H1 (cell line): ENCODE measurements around the gene PPP1R3G. TPM values are rescaled to one million over a fixed set of nuclear protein-coding genes. Genes with fewer than 3 reads are reported as not detected.

Experiments used
- CHD2 ChIP-seq: IDR thresholded peaks from 2 replicates; pipeline ENCODE4 v1.6.1; 2012; ENCODE audit warnings: low read length, improper control_type of control experiment
- POU5F1 ChIP-seq: IDR thresholded peaks from 2 replicates; pipeline ENCODE4 v1.6.1; 2011; ENCODE audit warnings: low read depth, mild to moderate bottlenecking, low read length, moderate library complexity
- RBBP5 ChIP-seq: IDR thresholded peaks from 2 replicates; pipeline ENCODE4 v1.7.1; 2012; ENCODE audit warnings: low read depth, mild to moderate bottlenecking, inconsistent platforms, low read length, moderate library complexity, borderline replicate concordance
- SIX5 ChIP-seq: IDR thresholded peaks from 2 replicates; pipeline ENCODE4 v1.6.1; 2011; ENCODE audit warnings: mild to moderate bottlenecking, low read depth, low read length
- SUZ12 ChIP-seq: fragments of 200-600 bp; sonication (generic); IDR thresholded peaks from 2 replicates; pipeline ENCODE4 v1.6.1; 2012; ENCODE audit warnings: mild to moderate bottlenecking, inconsistent platforms, low read length, moderate library complexity, mixed read lengths
- TCF12 ChIP-seq: IDR thresholded peaks from 2 replicates; pipeline ENCODE4 v1.6.1; 2011; ENCODE audit warnings: low read depth, mild to moderate bottlenecking, low read length
- polyA plus RNA-seq, 7 experiments: library from polyadenylated mRNA; depleted of rRNA in 3 of 7; stranded (reverse) in 5 of 7; unstranded in 2 of 7; fragments of >200 nt in 5 of 7; fragments of 200-250 nt in 2 of 7; gene quantifications; 1 replicate in 5 of 7; 2 replicates in 1 of 7; 4 replicates in 1 of 7; pipeline versions ENCODE4 v1.2.1 to v1.2.3, GENCODE V29; 2011 to 2013; ENCODE audit warnings: missing spikeins in 2 of 7, mixed read lengths in 2 of 7
- total RNA-seq: library from RNA; stranded (reverse); fragmentation: NEBNext Ultra II Directional; extraction: Animal tissue kit (Norgen Biotek cat#: 25700); gene quantifications from 2 replicates; pipeline ENCODE4 v1.2.1, GENCODE V29; 2021
- TF ChIP-seq, protein P1 (sequence below): fragments of 300-600 bp; sonication (generic); IDR thresholded peaks from 2 replicates; pipeline ENCODE4 v1.7.1; 2012; ENCODE audit warnings: low read length, moderate library complexity, mild to moderate bottlenecking, inconsistent platforms; ENCODE audit not compliant: insufficient replicate concordance

PPP1R3G gene
- total and polyA plus RNA-seq, 2 of the 8 experiments (the other 6 are each of a cell fraction or from before 2014, with no cell fraction given): 0.03 to 0.09 TPM

DNA sequence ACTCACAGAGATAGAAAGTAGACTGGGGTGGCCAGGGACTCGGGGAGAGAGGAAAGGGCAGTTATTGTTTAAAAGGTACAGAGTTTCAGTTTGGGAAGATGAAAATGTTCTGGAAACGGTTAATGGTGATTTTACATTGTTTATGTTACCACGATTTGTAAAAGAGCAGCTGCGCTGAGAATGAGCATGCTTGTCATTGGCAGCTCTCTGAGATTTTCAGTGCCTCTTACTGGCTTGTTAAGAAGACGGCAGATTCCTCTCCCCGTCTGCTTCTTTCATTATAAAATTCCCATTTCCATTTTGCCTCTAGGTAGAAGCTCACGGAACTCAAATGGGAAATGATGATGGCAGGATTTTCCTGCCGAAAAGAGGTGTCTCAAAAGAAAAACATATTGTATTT is 39.7 kb upstream of the PPP1R3G start (continued):
- TF ChIP-seq RBBP5 (no peak), SIX5 (no peak), TCF12 (no peak), SUZ12 (no peak), CHD2 (no peak), POU5F1 (no peak)
- TF ChIP-seq, protein P1, sequence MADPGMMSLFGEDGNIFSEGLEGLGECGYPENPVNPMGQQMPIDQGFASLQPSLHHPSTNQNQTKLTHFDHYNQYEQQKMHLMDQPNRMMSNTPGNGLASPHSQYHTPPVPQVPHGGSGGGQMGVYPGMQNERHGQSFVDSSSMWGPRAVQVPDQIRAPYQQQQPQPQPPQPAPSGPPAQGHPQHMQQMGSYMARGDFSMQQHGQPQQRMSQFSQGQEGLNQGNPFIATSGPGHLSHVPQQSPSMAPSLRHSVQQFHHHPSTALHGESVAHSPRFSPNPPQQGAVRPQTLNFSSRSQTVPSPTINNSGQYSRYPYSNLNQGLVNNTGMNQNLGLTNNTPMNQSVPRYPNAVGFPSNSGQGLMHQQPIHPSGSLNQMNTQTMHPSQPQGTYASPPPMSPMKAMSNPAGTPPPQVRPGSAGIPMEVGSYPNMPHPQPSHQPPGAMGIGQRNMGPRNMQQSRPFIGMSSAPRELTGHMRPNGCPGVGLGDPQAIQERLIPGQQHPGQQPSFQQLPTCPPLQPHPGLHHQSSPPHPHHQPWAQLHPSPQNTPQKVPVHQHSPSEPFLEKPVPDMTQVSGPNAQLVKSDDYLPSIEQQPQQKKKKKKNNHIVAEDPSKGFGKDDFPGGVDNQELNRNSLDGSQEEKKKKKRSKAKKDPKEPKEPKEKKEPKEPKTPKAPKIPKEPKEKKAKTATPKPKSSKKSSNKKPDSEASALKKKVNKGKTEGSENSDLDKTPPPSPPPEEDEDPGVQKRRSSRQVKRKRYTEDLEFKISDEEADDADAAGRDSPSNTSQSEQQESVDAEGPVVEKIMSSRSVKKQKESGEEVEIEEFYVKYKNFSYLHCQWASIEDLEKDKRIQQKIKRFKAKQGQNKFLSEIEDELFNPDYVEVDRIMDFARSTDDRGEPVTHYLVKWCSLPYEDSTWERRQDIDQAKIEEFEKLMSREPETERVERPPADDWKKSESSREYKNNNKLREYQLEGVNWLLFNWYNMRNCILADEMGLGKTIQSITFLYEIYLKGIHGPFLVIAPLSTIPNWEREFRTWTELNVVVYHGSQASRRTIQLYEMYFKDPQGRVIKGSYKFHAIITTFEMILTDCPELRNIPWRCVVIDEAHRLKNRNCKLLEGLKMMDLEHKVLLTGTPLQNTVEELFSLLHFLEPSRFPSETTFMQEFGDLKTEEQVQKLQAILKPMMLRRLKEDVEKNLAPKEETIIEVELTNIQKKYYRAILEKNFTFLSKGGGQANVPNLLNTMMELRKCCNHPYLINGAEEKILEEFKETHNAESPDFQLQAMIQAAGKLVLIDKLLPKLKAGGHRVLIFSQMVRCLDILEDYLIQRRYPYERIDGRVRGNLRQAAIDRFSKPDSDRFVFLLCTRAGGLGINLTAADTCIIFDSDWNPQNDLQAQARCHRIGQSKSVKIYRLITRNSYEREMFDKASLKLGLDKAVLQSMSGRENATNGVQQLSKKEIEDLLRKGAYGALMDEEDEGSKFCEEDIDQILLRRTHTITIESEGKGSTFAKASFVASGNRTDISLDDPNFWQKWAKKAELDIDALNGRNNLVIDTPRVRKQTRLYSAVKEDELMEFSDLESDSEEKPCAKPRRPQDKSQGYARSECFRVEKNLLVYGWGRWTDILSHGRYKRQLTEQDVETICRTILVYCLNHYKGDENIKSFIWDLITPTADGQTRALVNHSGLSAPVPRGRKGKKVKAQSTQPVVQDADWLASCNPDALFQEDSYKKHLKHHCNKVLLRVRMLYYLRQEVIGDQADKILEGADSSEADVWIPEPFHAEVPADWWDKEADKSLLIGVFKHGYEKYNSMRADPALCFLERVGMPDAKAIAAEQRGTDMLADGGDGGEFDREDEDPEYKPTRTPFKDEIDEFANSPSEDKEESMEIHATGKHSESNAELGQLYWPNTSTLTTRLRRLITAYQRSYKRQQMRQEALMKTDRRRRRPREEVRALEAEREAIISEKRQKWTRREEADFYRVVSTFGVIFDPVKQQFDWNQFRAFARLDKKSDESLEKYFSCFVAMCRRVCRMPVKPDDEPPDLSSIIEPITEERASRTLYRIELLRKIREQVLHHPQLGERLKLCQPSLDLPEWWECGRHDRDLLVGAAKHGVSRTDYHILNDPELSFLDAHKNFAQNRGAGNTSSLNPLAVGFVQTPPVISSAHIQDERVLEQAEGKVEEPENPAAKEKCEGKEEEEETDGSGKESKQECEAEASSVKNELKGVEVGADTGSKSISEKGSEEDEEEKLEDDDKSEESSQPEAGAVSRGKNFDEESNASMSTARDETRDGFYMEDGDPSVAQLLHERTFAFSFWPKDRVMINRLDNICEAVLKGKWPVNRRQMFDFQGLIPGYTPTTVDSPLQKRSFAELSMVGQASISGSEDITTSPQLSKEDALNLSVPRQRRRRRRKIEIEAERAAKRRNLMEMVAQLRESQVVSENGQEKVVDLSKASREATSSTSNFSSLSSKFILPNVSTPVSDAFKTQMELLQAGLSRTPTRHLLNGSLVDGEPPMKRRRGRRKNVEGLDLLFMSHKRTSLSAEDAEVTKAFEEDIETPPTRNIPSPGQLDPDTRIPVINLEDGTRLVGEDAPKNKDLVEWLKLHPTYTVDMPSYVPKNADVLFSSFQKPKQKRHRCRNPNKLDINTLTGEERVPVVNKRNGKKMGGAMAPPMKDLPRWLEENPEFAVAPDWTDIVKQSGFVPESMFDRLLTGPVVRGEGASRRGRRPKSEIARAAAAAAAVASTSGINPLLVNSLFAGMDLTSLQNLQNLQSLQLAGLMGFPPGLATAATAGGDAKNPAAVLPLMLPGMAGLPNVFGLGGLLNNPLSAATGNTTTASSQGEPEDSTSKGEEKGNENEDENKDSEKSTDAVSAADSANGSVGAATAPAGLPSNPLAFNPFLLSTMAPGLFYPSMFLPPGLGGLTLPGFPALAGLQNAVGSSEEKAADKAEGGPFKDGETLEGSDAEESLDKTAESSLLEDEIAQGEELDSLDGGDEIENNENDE: no peak
